Measurements from ENCODE around the gene MARCHF10.

Gene MARCHF10

DNA sequence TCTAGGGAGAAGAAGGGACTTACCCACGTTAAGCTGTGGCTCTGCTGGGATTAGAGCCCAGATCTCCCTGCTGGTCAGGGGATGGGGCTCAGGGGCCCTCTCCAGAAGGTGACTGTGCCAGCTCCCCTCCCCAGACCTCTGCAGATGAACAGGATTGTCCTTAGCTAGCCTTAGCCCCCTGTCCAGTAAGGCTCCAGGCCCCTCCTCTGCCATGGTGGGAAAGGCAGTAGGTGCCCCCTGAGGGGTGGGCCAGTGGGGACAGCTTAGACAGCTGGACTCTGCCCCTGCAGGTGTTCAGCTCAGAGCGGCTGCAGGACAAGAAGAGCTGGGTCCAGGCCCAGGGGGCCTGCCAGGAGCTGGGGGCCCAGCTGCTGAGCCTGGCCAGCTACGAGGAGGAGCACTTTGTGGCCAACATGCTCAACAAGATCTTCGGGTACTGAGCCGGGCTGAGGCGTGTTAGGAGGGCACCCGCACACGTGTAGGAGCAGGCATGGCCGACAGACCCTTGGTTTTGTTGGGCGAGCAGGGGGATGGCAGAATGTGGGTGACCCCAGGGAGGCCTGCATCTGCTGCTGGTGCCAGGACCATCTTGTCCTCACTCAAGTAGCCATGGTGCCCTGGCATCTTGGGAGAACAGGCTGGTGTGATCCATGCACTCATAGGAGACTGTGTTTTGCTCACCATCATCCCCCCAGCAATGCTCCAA lies 129.7 kb downstream of the MARCHF10 start:
- H3K4me1 Mint-ChIP-seq (ENCODE audit: low read depth), result no peaks in the 10 kb centered on the region
- intact Hi-C loops (cut with micrococcal nuclease), result no loop called here
- H3K9me3 Mint-ChIP-seq, result no peaks in the 10 kb centered on the region
- no peaks in the 10 kb centered on the region for H3K27me3 Mint-ChIP-seq
- H3K27ac Mint-ChIP-seq, result no peak overlapping the region
- peaks cover 39% of the 10 kb centered on the region for H3K36me3 Mint-ChIP-seq (ENCODE audit: low read depth)
- H3K4me3 Mint-ChIP-seq, result no peak overlapping the region

DNA sequence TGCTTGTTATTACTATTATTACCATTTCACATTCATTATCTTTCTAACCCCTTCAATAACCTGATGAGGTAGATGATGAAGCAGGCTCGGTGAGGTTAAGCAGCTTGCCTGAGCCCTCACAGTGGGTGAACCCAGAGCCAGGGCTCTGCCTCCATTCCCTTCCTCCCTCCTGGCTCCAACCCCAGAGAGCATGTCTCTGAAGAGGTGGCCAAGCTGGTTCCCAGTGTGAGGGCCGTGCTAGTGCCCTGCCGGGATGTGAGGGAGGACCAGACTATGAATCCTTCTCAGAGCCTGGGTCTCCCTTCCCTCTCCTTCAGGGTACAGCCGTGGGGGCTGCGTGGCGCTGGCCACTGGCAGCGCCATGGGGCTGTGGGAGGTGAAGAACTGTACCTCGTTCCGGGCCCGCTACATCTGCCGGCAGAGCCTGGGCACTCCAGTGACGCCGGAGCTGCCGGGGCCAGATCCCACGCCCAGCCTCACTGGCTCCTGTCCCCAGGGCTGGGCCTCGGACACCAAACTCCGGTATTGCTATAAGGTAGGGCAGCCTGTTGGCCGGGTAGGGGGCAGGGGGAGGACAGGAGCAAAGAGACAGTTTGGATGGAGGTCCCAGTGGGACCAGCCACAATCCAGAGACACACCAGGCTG lies 131.0 kb downstream of the MARCHF10 start:
- intact Hi-C loops (cut with micrococcal nuclease), result no loop called here
- no peak overlapping the region for H3K4me3 Mint-ChIP-seq
- no peaks in the 10 kb centered on the region for H3K27me3 Mint-ChIP-seq
- no peaks in the 10 kb centered on the region for H3K9me3 Mint-ChIP-seq
- no peak overlapping the region for H3K27ac Mint-ChIP-seq
- peaks cover 37% of the 10 kb centered on the region for H3K36me3 Mint-ChIP-seq (ENCODE audit: low read depth)
- H3K4me1 Mint-ChIP-seq (ENCODE audit: low read depth), result no peaks in the 10 kb centered on the region

DNA sequence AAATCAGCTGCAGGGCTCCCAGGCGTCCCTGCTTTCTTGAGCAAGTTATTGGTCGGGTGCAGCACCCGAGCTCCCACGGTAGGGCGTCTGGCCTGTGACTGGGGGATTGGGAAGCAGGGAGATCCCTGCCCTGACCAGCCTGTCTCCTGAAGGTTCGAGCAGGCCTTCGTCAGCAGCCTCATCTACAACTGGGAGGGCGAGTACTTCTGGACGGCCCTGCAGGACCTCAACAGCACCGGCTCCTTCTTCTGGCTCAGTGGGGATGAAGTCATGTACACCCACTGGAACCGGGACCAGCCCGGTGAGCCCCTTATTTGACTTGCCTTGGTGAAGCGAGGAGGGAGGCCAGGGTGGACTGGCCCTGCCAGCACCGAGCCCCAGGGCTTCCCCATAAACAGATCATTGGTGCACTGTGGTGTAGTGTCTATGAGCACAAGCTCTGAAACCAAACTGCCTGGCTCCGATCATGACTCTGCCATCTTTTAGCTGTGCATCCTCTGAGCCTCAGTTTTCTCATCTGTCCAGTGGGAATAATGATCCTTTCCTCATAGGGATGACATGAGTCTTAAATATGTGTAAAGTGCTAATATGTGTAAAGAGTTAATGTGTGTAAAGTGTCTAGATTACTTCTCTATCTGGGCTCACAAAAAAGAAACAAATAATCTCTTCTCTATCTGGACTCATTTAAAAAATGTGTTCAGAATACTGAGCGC lies 131.7 kb downstream of the MARCHF10 start:
- Mint-ChIP-seq H3K4me3 (no peak overlapping the region), H3K4me1 (ENCODE audit: low read depth) (no peaks in the 10 kb centered on the region), H3K9me3 (no peaks in the 10 kb centered on the region), H3K27me3 (no peaks in the 10 kb centered on the region), H3K27ac (no peak overlapping the region), H3K36me3 (ENCODE audit: low read depth) (peaks cover 37% of the 10 kb centered on the region)
- intact Hi-C loops (cut with micrococcal nuclease), result no loop called here

DNA sequence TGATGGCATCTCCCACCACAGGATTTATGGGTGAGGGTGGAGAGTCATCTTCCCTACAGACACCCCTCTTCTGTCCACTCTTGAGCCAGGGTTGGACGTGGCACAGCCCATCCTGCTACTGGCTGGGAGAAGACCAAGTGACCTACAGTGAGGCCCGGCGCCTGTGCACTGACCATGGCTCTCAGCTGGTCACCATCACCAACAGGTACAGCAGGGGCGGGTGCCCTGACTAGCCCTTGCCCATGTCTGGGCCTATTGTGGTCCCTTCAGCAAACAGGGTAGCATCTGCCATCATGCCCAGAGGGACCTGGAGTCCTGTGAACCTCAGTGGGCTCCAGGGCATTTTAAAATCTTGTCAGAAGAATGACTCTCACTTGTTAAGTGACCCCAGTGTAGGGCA lies 132.4 kb downstream of the MARCHF10 start:
- intact Hi-C loops (cut with micrococcal nuclease), result no loop called here
- Mint-ChIP-seq H3K9me3 (no peaks in the 10 kb centered on the region), H3K36me3 (ENCODE audit: low read depth) (peaks cover 37% of the 10 kb centered on the region), H3K27ac (no peak overlapping the region), H3K27me3 (no peaks in the 10 kb centered on the region), H3K4me1 (ENCODE audit: low read depth) (no peaks in the 10 kb centered on the region), H3K4me3 (no peak overlapping the region)

DNA sequence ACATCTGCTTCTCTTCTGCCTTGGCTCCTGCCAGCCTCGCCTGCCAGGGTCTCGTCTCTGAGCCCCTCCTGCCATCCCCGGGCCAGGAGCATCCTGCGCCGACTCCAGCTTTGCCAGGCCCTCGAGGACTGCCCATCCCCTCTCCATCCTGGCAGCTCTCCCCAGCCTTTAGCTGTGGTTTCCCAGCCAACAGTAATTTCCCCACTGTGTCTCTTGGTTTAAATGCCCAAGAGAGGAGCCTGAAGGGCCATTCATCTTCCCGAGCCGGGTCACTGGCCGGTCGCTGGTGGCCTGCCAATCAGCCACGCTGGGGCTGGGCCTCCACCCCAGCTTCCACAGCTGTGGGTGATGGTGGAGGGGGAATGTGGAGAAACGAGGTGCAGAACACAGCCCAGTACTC lies 132.9 kb downstream of the MARCHF10 start:
- Mint-ChIP-seq H3K9me3 (no peaks in the 10 kb centered on the region), H3K36me3 (ENCODE audit: low read depth) (peaks cover 33% of the 10 kb centered on the region), H3K4me1 (ENCODE audit: low read depth) (no peaks in the 10 kb centered on the region), H3K27ac (no peak overlapping the region), H3K4me3 (no peak overlapping the region), H3K27me3 (no peaks in the 10 kb centered on the region)
- intact Hi-C loops (cut with micrococcal nuclease), result no loop called here

DNA sequence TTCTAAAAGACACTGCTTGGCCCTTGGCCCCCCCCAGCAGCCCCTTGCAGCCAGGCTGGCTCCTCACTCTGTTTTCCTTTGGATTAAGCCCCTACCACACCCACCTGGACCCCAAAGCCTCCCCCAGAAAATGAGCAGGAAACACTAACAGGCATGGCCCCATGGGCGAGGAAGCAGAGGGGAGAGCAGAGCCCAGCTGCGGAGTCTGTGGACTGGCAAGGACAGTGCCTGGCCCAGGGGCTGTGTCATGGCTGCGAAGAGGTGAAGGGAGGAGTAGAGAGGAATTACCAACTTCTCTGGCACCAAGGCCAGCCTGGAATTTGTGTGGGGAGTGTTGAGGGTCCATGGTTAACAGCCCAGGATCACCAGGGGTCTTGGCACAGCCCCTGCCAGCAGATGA lies 133.3 kb downstream of the MARCHF10 start:
- Mint-ChIP-seq H3K27ac (no peak overlapping the region), H3K4me1 (ENCODE audit: low read depth) (no peaks in the 10 kb centered on the region), H3K4me3 (no peak overlapping the region), H3K36me3 (ENCODE audit: low read depth) (peaks cover 28% of the 10 kb centered on the region), H3K9me3 (no peaks in the 10 kb centered on the region), H3K27me3 (no peaks in the 10 kb centered on the region)
- intact Hi-C loops (cut with micrococcal nuclease), result no loop called here

DNA sequence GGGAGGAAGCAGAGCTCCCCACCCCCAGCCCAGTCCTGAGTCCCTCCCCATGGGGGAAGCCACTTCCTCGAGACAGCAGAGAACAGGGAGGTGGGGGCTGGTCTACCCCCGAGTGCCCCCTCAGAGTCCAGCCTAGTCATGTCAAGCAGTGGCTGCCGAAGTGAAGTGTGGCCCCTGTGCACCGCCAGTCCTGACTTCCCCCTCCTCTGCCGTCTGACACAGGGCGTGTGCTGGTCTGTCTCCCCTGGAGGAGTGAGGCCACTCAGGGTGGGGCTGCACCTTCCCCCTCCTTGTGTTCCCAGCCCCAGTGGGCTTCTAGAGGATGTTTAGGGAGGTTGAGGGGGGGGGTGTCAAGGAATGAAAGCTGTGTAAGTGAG lies 133.8 kb downstream of the MARCHF10 start:
- Mint-ChIP-seq H3K9me3 (no peaks in the 10 kb centered on the region), H3K27me3 (no peaks in the 10 kb centered on the region), H3K36me3 (ENCODE audit: low read depth) (peaks cover 27% of the 10 kb centered on the region), H3K4me3 (no peak overlapping the region), H3K27ac (no peak overlapping the region), H3K4me1 (ENCODE audit: low read depth) (no peaks in the 10 kb centered on the region)
- intact Hi-C loops (cut with micrococcal nuclease), result no loop called here

DNA sequence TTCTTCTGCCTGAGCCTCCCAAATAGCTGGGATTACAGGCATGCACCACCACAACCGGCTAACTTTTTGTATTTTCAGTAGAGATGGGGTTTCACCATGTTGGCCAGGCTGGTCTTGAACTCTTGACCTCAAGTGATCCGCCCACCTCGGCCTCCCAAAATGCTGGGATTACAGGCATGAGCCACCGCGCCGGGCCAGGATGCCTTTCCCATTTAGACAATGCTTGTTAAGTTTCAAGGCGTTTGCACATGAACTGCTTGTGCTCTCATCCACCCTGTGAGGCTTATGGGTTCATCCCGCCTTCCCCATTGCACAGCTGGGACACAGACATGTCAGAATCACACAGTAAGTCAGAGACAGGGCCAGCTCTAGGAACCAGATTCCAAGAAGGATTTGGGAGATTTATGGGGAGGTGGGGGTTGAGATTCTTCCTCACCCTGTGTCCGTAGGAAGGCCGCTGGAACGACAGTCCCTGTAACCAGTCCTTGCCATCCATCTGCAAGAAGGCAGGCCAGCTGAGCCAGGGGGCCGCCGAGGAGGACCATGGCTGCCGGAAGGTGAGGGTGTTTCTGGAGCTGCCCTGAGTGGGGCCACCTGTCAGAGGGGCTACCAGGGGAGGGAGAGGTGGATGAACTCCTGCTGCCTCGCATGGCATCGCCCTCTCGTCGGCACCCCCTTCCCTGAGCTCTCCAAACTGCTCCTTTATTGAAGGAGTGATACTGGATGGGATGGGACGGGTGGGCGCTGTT lies 134.3 kb downstream of the MARCHF10 start:
- Mint-ChIP-seq H3K27me3 (no peaks in the 10 kb centered on the region), H3K4me3 (no peak overlapping the region), H3K36me3 (ENCODE audit: low read depth) (peaks cover 27% of the 10 kb centered on the region), H3K9me3 (no peaks in the 10 kb centered on the region), H3K4me1 (ENCODE audit: low read depth) (no peaks in the 10 kb centered on the region), H3K27ac (no peak overlapping the region)
- intact Hi-C loops (cut with micrococcal nuclease), result no loop called here

DNA sequence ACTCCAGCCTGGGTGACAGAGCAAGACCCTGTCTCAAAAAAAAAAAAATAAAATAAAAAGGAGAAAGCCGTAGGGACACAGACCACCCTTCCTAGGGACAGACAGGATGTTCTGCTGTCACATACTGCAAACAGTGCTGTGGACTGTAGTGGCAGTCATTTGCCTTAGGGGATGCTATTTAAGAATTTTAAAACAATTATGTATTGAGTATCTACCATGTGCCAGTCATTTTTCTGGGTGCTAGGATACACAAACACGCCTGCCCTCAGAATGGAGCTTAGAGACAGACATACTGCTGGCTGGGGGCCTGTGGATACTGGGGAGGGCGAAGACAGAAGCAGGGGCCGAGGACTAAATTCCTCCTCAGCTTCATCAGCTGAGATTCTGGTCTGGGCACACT lies 135.2 kb downstream of the MARCHF10 start:
- H3K4me3 Mint-ChIP-seq, result no peak overlapping the region
- H3K4me1 Mint-ChIP-seq (ENCODE audit: low read depth), result no peaks in the 10 kb centered on the region
- no peaks in the 10 kb centered on the region for H3K27me3 Mint-ChIP-seq
- no peaks in the 10 kb centered on the region for H3K9me3 Mint-ChIP-seq
- no peak overlapping the region for H3K27ac Mint-ChIP-seq
- peaks cover 27% of the 10 kb centered on the region for H3K36me3 Mint-ChIP-seq (ENCODE audit: low read depth)
- intact Hi-C loops (cut with micrococcal nuclease), result no loop called here

DNA sequence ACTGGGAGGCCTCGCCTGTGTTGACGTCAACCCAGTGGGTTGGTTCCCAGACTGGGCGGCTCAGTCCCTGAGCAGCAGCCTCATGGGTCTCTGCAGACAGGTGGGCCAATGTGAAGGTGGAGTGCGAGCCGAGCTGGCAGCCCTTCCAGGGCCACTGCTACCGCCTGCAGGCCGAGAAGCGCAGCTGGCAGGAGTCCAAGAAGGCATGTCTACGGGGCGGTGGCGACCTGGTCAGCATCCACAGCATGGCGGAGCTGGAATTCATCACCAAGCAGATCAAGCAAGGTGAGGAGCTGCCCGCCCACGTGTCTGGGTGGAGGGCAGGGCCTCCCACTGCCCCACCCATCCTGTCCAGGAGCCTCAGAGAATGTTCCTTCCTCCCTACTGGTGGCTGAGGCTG lies 136.6 kb downstream of the MARCHF10 start:
- intact Hi-C loops (cut with micrococcal nuclease), result no loop called here
- no peaks in the 10 kb centered on the region for H3K27me3 Mint-ChIP-seq
- H3K36me3 Mint-ChIP-seq (ENCODE audit: low read depth), result peaks cover 33% of the 10 kb centered on the region
- H3K9me3 Mint-ChIP-seq, result no peaks in the 10 kb centered on the region
- H3K4me1 Mint-ChIP-seq (ENCODE audit: low read depth), result no peaks in the 10 kb centered on the region
- no peak overlapping the region for H3K27ac Mint-ChIP-seq
- H3K4me3 Mint-ChIP-seq, result no peak overlapping the region

DNA sequence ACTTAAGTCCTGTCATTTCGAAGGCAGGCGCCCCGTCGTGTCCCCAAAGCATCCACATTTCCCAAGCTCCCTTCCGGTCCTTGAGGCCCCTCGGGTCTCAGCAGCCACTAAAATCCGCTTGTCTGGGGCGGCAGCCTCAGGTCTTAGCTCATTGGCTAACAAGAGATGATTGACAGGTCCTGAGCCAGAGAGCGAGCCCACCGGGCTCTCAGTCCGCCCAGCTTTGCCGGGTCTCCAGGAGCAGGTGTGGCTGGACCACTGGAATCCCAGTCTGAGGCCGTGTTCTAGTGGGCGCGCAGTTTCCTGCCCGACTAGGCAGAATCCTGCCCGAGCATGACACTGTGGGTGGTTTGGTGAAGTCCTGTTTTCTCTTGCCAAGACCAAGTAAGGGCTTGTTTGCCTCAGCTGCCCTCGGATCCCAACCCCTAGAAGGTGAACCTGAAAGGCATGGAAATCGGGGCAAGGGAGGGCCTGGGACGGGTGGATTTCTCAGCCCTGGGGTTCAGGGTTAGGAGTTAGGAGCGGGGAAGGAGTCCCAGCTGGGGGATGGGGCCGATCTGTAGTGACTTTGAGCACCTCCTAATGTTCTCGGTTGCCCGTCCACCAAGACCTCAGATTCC lies 137.8 kb downstream of the MARCHF10 start:
- Mint-ChIP-seq H3K27ac (no peak overlapping the region), H3K36me3 (ENCODE audit: low read depth) (peaks cover 33% of the 10 kb centered on the region), H3K4me3 (no peak overlapping the region), H3K27me3 (no peaks in the 10 kb centered on the region), H3K9me3 (no peaks in the 10 kb centered on the region), H3K4me1 (ENCODE audit: low read depth) (no peaks in the 10 kb centered on the region)
- intact Hi-C loops (cut with micrococcal nuclease), result no loop called here

DNA sequence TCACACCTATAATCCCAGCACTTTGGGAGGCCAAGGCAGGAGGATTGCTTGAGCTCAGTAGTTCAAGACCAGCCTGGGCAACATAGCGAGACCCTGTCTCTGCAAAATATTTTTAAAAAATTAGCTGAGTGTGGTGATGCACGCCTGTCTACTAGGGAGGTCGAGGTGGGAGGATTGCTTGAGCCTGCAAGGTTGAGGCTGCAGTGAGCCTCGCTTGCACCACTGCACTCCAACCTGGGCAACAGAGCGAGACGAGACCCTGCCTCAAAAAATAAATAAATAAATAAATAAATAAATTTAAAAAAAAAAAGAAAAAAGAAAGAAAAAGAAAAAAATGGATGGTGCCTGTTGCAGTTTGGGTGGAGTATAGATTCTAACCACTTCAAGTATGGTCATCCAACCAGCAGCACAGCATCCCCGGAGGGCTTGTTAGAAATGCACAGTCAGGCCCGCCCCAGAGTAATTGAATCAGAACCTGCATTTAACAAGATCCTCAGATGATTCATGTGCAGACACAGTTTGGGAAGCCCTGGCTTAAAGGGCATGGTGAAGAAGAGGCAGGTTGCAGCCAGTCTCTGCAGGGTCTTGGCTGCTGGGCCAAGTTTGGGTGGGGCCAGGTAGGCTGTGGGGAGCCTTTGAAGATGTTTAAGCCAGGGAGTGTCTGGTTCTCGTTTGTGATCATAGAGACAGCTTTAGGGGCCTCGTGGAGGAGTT lies 139.9 kb downstream of the MARCHF10 start:
- H3K4me1 Mint-ChIP-seq (ENCODE audit: low read depth), result peaks cover 4% of the 10 kb centered on the region
- no peak overlapping the region for H3K27ac Mint-ChIP-seq
- no peak overlapping the region for H3K4me3 Mint-ChIP-seq
- no peaks in the 10 kb centered on the region for H3K9me3 Mint-ChIP-seq
- peaks cover 20% of the 10 kb centered on the region for H3K36me3 Mint-ChIP-seq (ENCODE audit: low read depth)
- H3K27me3 Mint-ChIP-seq, result no peaks in the 10 kb centered on the region
- intact Hi-C loops (cut with micrococcal nuclease), result no loop called here

DNA sequence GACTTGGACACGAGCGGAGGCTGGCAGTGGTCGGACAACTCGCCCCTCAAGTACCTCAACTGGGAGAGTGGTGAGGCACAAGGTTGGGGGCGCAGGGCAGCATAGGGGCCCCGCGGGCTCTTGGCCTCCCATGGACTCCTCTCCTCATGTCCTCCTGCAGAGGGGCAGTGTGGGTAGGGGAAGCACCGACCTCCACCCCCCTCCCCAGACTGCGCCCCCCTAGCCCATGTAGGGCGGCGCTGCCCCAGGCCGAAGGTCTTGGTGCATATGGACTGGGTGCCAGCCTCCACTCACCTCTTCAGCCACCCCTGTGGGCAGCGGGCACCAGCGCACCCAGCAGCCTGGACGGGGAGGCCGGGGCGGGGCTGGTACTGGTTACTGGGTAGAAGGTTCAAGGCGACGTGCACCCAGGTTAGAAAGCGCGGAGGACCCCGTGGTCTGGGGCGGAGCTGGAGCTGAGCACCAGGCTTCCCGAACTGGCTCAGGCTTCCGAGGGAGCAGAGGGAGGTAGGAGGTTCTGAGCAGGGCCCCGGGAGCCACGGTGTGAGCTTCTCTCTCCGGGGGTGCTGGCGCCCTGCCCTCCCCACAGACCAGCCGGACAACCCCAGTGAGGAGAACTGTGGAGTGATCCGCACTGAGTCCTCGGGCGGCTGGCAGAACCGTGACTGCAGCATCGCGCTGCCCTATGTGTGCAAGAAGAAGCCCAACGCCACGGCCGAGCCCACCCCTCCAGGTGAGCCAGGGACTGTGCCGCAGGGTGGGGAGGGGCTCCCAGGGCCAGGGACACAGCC lies 141.1 kb downstream of the MARCHF10 start:
- Mint-ChIP-seq H3K9me3 (no peaks in the 10 kb centered on the region), H3K4me1 (ENCODE audit: low read depth) (peaks cover 9% of the 10 kb centered on the region), H3K27me3 (no peaks in the 10 kb centered on the region), H3K27ac (no peak overlapping the region), H3K4me3 (no peak overlapping the region), H3K36me3 (ENCODE audit: low read depth) (peaks cover 16% of the 10 kb centered on the region)
- intact Hi-C loops (cut with micrococcal nuclease), result no loop called here
